EH (cell line): ENCODE results near the gene GRAP2.

Experiments
- DNase-seq: peaks from one replicate; pipeline ENCODE4 v3.0.0-alpha.2; 2015; ENCODE audit warnings: low read depth

The GRAP2 gene

GRCh38 chr22:40010746-40011145 is 109.9 kb downstream of the GRAP2 start:
- DNase-seq = no peak

GRCh38 chr22:40014667-40015248 is 113.9 kb downstream of the GRAP2 start:
- DNase-seq = no peak

- no peak for DNase-seq
These were observed 114.6 kb downstream of the GRAP2 start for GRCh38 chr22:40015358-40015976.

DNA sequence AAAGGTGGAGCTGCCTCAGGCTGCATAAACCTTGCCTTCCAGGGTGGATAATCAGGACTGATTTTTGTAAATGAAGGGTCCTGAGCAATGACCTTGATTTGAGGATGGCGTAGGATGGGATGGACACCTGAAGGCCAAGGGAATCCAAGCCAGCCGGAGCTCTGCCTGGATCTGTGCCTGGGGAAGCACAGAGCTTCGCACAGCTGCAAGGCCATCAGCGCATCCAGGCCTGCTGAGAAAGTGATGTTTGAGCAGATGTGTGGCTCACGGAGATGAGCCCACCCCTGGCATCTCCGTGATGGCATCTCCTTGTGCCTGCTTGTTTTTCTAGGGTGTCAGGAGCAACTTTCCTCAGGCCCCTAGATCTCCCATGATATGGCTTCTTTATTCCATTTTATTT is 117.2 kb downstream of the GRAP2 start:
- no peak for DNase-seq

GRCh38 chr22:40019100-40019499 is 118.2 kb downstream of the GRAP2 start:
- DNase-seq = no peak

DNA sequence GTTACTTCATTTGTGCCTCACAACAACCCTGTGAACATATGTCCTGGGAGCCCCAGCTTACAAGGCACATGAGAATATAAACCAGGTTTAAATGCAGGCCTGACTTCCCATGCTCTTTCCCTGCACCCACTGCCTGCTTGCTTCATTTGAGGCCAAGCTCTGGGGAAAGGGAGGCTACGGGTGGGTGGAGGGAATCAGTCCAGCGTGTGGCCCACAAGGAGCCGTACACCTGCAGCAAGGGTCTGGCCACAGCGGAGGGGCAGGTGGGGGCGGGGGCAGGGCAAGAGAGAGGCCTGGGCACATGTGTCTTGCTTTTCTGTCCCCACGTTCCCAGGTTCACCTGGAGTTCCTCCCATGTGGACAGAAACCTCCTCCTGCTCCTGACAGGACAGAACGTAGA is 120.1 kb downstream of the GRAP2 start:
- DNase-seq = no peak

- no peak for DNase-seq
These were observed 120.6 kb downstream of the GRAP2 start for GRCh38 chr22:40021401-40022000.

GRCh38 chr22:40022536-40023240 is 121.8 kb downstream of the GRAP2 start:
- DNase-seq = no peak
